Left colon (tissue), 2 donors: ENCODE measurements around the gene GFOD1. TPM values are rescaled to one million over a fixed set of nuclear protein-coding genes. Genes with fewer than 3 reads are reported as not detected.

Experiments used
- ATAC-seq: fragments of 200-7000 bp; cut with Tn5 transposase; one replicate; pipeline ENCODE4 v1.9.1; 2020; ENCODE audit warnings: mild to moderate bottlenecking, moderate library complexity
- DNase-seq, 2 donors: peaks; one replicate each; pipeline ENCODE4 v3.0.0-alpha.2; 2020
- intact Hi-C, 2 donors: fragments of 100-400 bp; cut with DNase I in 1 of 2; cut with micrococcal nuclease in 1 of 2; formaldehyde crosslinking; loops; one replicate each; pipeline versions ENCODE4 v1.11.2 to v1.14.0; 2022; cut with DNase I, micrococcal nuclease
- total RNA-seq, 2 donors: library from RNA; stranded (reverse); fragmentation: NEBNext Ultra II Directional; extraction: Animal tissue kit (Norgen Biotek cat#: 25700); gene quantifications; one replicate each; pipeline ENCODE4 v1.2.1, GENCODE V29; 2021
- donor health status: DM: no; HTN: no; CAD: no.
- donor health status: DM: yes; HTN: yes; CAD: no.

The GFOD1 gene
- total RNA-seq, 2 donors from 2014 or later = 9.2 to 15.9 TPM

- intact Hi-C loops = no loop called here
- no peak for DNase-seq
- ATAC-seq = no peak
Measured at GRCh38 chr6:13355999-13356785, 131.2 kb downstream of the GFOD1 start.

DNA sequence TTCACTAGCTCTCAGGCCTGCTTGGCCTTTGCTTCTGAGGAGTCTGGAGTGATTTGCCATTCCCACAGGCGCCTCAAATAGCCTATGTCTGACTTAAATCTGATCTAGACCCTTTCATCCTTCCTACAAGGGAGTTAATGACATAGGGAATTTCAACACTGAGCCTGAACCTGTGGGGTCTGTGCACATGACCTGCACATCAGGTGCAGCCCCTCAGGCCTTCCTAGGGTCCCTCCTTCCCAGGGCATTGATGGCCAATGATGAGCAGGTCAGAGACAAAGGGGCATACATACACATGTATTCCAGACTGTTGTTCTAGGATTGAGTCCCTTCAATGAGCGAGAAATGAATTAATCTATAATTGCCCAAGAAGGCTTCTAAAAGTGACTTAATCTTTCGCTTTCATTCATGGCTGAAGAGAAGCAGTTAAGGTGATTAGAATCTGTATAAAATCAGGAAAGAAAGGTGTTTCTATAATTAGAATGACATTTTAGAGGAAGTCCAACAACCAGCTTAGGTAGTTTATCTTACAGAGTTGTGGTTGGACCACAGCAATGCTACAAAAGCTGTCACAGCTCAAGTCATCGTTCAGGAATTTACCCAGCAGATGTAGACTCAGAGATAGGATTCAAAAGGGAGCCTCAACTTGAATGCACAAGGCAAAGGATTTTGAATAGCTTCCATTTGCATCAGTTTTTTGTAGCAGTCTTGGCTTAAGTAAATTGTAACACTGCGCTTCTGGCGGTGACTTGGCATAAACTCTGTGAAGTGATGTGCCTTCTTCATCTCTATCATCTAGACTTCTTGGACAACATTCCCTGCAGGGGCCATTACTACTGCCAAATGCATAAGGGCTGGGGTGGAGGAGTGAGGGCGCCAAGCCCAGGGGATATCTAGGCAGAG is 132.1 kb downstream of the GFOD1 start:
- intact Hi-C loops = no loop called here
- ATAC-seq = peak; percentile 34

DNA sequence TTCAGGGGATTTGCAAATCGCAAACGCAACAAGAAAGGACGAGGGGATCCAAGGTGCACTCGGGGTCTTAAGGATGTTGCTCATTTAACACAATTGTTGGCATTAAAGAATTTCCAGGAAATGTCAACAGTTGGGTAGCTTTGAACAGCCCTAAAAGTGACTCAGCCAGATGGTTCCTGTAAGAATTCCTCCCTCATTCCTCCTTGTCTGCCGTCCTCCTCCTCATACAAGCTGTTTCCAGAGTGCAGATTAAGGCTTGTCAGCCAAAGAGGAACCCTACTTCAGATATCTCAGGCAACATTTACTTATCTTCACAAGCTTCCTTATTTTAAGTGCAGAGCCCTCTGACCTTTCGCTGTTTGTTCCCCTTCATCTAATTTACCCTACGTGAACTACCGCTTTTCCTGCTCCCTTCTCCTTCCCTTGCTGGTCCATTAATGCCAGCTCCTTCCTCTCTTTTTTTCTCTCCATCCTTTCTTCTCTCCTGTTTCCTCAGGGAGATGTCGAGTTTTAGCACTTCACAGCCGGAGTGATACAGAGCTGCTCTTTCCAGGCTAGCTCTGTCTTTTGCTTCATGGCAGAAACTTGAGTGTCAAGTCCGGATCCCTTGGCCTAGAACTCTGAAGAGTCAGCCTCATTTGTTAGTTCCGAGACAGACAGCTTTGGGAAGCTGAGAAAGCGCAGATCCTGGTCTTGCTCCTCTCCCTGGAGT is 132.9 kb downstream of the GFOD1 start:
- DNase-seq = no peak
- intact Hi-C loops = no loop called here
- ATAC-seq = peak; percentile 28

More for the DNA sequence above, 132.1 kb downstream of the GFOD1 start:
- no peak for DNase-seq

DNA sequence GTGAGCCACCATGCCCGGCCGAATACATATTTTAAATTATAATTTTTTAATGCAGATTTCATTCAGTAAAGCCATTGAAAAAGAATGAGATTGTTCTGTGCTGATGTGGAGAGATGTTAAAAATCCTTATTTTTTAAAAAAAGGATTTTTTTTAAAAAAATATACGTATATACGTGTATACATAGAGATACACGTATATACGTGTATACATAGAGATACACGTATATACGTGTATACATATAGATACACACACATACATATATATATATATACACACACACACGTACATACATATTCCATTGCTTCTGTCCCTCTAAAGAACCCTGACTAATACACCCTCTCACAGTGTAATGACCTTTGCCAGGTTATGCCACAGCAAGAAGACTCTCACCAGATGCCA is 135.2 kb downstream of the GFOD1 start:
- intact Hi-C loops = no loop called here
- ATAC-seq = no peak
- DNase-seq = no peak

GRCh38 chr6:13351271-13351670 is 136.1 kb downstream of the GFOD1 start:
- no peak for DNase-seq
- intact Hi-C loops = no loop called here
- no peak for ATAC-seq

- no peak for ATAC-seq
- DNase-seq = no peak
- intact Hi-C loops = no loop called here
Measured at GRCh38 chr6:13349811-13350506, 137.4 kb downstream of the GFOD1 start.

DNA sequence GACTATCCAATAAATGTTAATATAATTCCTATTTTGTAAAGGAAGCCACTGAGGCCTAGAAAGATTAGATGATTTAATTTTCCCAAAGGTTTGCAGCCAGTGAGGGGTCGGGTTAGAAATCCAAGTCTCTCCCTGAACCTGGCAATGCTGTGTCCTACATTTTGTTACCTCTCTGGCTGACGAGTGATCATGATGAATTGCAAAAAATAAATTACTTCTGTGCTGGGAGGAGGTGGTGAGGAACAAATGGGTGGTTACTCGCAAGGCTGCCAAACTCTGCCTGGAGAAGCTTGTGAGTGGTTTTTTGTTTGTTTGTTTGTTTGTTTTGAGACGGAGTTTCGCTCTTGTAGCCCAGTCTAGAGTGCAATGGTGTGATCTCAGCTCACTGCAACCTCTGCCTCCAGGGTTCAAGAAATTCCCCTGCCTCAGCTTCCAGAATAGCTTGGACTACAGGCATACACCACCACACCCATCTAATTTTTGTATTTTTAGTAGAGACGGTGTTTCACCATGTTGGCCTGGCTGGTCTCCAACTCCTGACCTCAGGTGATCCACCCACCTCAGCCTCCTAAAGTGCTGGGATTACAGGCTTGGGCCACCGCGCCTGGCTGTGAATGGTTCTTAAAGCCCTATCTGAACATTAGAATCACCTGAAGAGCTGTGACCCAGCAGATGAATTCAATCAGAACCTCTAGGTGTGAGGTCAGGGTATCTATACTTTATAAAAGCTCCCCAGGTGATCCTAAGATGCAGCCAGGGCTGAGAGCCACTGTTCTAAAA is 138.9 kb downstream of the GFOD1 start:
- intact Hi-C loops = no loop called here
- no peak for DNase-seq
- ATAC-seq = no peak

GRCh38 chr6:13346245-13346644 is 141.2 kb downstream of the GFOD1 start:
- intact Hi-C loops = no loop called here
- ATAC-seq = no peak
- no peak for DNase-seq

- DNase-seq (no peak), ATAC-seq (no peak)
- intact Hi-C loops = loop anchor here in 1 of 2 donors (5.0 kb wide), 1 partner anchor 195 kb away; no protein-coding TSS in a partner anchor
Measured at GRCh38 chr6:13342414-13343019, 144.9 kb downstream of the GFOD1 start.

DNA sequence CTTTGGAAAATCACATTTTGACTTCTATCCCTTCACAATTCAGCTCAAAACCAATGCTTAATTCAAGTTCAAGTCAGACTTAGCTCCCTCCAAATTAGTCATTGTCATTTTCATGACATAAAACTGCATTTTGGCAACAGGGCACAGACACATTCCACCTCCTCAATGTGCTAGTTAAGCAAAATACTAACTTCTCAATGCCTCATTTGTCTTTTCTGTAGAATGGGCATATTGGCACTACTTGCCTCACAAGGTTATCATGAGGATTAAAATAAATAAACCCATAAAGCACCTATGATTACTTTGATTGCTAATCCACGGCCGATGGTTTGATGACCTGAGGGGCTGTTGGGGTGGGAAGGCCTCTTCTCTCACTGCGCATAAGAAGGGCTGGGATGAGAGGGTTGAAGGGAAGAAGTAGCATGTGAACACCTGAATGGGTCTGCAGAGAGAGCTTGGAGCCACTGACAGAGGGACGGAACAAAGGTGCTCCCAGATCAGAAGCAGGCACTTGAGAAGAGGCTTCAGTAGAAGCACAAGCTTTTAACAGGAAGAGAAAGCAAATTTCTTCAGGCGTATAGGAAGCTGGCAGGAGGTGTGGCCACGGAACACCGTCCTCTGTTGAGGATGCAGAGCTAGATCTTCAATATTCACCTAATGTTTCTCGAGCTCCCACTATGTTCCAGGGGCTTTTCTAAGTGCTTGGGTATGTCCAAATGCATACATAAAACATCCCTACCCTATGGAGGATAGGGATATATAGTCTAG is 147.4 kb downstream of the GFOD1 start:
- no peak for DNase-seq
- ATAC-seq = peak; percentile 46
- intact Hi-C loops = loop anchor here in 1 of 2 donors (5.0 to 10.0 kb wide), 2 partner anchors 197 to 425 kb away; no protein-coding TSS in a partner anchor

DNA sequence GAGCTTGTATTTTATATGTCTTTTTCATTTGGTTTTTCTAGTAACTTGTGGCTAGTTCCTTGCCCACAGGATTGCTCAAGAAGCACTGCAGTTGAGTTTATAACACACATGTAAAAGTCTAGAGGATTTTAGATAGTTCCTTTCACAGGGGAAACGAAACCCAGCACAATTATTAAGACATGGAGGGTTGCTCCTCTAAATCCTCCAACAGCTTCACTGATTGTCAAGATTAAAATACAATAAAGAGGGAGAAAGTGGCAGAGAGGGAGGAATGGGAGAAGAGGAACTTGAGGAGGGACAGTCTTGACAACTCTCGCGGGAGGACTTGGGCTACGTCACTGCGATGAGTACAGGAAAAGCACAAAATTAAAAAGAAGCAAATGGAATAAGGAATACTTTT is 149.4 kb downstream of the GFOD1 start:
- intact Hi-C loops = loop anchor here in 1 of 2 donors (10.0 kb wide), 1 partner anchor 423 kb away; no protein-coding TSS in a partner anchor
- ATAC-seq = no peak
- no peak for DNase-seq

GRCh38 chr6:13336553-13336952 is 150.8 kb downstream of the GFOD1 start:
- peak; percentile 60 to 76 for DNase-seq
- intact Hi-C loops = loop anchor here in 1 of 2 donors (10.0 kb wide), 1 partner anchor 422 kb away; no protein-coding TSS in a partner anchor
- peak; percentile 84 for ATAC-seq

DNA sequence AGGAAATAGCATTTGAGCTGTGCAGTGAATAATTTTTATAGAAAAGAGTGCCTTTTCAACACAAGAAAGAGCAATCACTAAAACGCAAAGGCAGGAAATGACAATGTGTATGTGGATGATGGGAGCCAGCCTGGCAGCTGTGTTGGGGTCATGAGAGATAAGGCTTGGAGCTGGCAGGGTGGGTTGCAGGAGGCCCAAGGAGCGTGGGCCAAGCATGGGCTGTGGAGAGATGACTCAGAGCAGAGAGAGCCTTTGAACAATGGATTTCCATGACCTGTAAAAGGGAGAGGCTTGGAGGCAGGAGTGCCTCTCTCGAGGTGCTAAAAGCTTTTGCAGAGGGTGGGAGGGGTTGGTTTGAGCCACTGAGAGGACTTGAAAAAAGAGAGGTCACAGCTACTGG is 152.4 kb downstream of the GFOD1 start:
- intact Hi-C loops = loop anchor here in 1 of 2 donors (10.0 kb wide), 1 partner anchor 420 kb away; no protein-coding TSS in a partner anchor
- DNase-seq (no peak), ATAC-seq (no peak)

DNA sequence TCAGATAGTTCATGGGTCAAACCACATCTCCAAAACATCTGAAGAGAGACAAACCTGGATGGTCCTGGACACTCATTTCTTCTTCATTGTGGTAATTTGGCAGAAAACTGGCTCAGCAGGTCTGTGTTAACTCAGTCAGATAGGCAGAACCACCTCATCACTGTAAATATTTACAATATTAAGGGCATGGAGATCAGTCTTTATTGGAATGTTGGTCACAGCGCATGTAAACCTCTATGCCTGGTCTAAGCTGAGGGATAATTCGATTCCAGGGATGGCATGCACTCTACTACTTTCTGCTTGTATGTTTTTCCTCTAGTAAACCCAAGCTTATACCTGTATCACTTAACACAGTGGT is 155.1 kb downstream of the GFOD1 start:
- intact Hi-C loops = loop anchor here in 1 of 2 donors (10.0 kb wide), 1 partner anchor 418 kb away; no protein-coding TSS in a partner anchor
- ATAC-seq (no peak), DNase-seq (no peak)

DNA sequence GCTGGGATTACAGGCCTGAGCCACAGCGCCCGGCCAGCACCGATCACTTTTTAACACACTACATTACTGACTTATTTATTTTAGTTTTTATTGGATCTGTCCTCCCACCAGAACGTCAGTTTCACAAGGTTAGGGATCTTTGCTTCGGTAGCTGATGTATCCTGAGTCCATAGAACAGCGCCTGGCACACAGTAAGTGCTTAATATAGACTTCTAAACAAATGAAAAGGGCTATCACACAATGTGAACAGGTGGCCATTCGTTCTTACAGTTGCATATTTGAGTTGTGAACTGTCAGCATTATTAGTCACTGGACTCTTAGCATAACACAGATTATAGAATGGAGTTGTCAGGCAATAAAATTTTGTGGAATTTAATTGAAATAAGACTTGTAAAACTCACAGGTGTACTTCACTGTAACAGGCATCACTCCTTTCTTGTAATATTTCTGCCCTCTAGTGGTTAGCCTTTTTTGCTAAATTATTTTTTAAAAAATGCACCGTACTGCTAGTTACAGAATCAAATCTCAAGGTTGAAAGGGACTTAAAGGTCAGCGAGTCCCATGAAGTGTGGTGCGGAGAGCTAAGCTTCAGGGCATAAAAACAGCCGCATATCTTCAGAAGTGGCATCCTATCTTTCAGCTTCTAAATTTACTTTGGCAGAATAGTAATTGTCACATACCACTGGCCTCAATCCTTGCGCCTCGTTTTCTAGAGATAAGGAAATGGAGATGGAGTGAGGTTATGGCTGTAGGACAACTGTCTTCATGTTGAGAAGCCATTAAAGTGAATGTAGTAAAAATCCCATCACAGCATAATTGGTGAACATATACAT is 155.7 kb downstream of the GFOD1 start:
- DNase-seq = no peak
- peak; percentile 18 for ATAC-seq
- intact Hi-C loops = loop anchor here in 1 of 2 donors (10.0 kb wide), 1 partner anchor 417 kb away; no protein-coding TSS in a partner anchor

DNA sequence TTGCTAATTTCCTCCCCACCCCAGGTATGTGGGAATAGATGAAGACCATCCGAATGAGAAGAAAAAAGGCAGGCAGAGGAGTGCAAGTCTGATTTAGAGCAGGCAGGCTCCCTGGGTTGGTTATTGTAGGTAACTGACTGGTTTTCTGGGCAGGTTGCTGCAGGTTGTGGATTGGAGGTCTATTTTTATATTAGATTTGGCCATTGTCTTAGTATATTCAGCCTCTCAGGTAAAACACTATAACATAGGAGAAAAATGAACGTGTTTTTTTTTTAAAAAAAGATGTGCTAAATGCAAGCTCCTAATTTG is 158.6 kb downstream of the GFOD1 start:
- intact Hi-C loops = no loop called here
- DNase-seq (no peak), ATAC-seq (no peak)
